ENCODE data around the gene PTPA. TPM values are rescaled to one million over a fixed set of nuclear protein-coding genes. Genes with fewer than 3 reads are reported as not detected.

The PTPA gene
- total and polyA plus RNA-seq, 2 donors (not counting 3 experiments of a cell fraction or from before 2014, with no cell fraction given) = 97.7 to 121 TPM

DNA sequence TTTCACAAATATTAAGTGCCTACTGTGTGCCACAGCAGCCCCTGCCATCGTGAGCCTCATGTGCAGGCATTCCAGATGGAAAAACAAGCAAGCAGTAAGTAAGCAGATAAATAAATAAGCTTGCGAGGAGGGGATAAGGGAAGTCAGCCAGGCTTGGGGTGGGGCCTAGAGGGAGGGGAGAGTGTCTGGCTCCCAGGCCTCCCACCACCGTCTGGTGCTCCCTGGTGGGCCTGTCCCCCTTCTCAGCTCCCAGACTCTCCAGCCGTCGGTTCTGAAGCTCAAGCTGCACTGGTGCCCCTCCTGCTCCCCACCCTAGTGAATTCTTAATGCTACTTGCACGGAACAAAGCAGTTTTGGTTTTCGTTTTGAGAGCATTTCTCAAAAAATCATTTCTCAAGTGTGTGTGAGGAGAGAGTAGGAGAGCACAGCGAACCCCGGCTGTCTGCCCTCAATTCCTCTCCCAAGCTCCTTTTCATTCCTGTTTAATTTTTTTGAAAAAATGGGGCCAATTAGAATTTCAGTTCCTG lies 73.4 kb downstream of the PTPA start:
- no peak overlapping the region for H2AFZ ChIP-seq (ENCODE audit: low read depth, low read length)
- dilution Hi-C loops (cut with MboI; ENCODE audit: extremely low pct_ligation_motif_present, low sequenced_read_pairs) (no loop called here), intact Hi-C loops (cut with micrococcal nuclease) (no loop called here)
- no peak overlapping the region for H3K27ac ChIP-seq (ENCODE audit: insufficient read depth, low read depth, low read length)
- H3K4me3 ChIP-seq (replicated peaks in 1 of 3; ENCODE audit: insufficient read depth in 1 of 3, low read depth in 1 of 3, low read length in 3 of 3) = no peak overlapping the region
- no peaks in the 10 kb centered on the region for H3K9me1 ChIP-seq (replicated peaks; ENCODE audit: control insufficient read depth, extremely low read depth, insufficient read depth, low read length)
- BruUV-seq (replicated peaks) = no TSS peak
- H3K9ac ChIP-seq (replicated peaks; ENCODE audit: extremely low read depth, insufficient read depth, low read length) = no peak overlapping the region
- POLR2A ChIA-PET = interaction anchor here (0.6 kb wide), 2 partner anchors 9 to 1874 kb away, joined by 3 read pairs; no protein-coding TSS in a partner anchor
- no peak overlapping the region for H3K4me2 ChIP-seq (ENCODE audit: insufficient read depth, low read length)
- no peaks in the 10 kb centered on the region for H3K4me1 ChIP-seq (ENCODE audit: control insufficient read depth, extremely low read depth, insufficient read depth, low read length)
- no peaks in the 10 kb centered on the region for H4K20me1 ChIP-seq (replicated peaks; ENCODE audit: control insufficient read depth, extremely low read depth, insufficient read depth, low read length)
- DNase-seq (ENCODE audit: low read depth, low spot score) (no peak), FAIRE-seq (no peak)
- CTCF ChIA-PET = interaction anchor here (1.4 to 2.6 kb wide), 5 partner anchors 10 to 44 kb away, joined by 4 to 9 read pairs (median 7); no protein-coding TSS in a partner anchor
- H3K36me3 ChIP-seq (ENCODE audit: control insufficient read depth in 2 of 2, extremely low read depth in 1 of 2, insufficient read depth in 2 of 2, low read length in 2 of 2) = no peaks in the 10 kb centered on the region
- no peaks in the 10 kb centered on the region for H3K9me3 ChIP-seq (replicated peaks; ENCODE audit: control insufficient read depth, insufficient read depth, low read length)
- H3K79me2 ChIP-seq (ENCODE audit: control insufficient read depth, insufficient read depth, low read length) = no peaks in the 10 kb centered on the region
- no peaks in the 10 kb centered on the region for H3K27me3 ChIP-seq (ENCODE audit: control insufficient read depth in 2 of 2, insufficient read depth in 2 of 2, low read length in 2 of 2)
- TF ChIP-seq JUN (IDR thresholded peaks at IDR 0.05; ENCODE audit: borderline replicate concordance, insufficient read depth, insufficient read length, low read depth) = no peak
- no peak for TF ChIP-seq FOS (IDR thresholded peaks at IDR 0.05; ENCODE audit: borderline replicate concordance, insufficient read depth, low read length)
- TF ChIP-seq GATA2 (IDR thresholded peaks at IDR 0.05; ENCODE audit: insufficient read depth, insufficient read length, low read depth, low read length) = no peak
- TF ChIP-seq, protein P1, sequence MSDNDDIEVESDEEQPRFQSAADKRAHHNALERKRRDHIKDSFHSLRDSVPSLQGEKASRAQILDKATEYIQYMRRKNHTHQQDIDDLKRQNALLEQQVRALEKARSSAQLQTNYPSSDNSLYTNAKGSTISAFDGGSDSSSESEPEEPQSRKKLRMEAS (IDR thresholded peaks at IDR 0.05; ENCODE audit: insufficient read depth, insufficient read length) = no peak
- no peak for TF ChIP-seq POLR2A (IDR thresholded peaks at IDR 0.05; ENCODE audit: low read depth, low read length)
- TF ChIP-seq POLR2AphosphoS5 (IDR thresholded peaks at IDR 0.05; ENCODE audit: insufficient read depth, low read depth, low read length) = no peak
- no peak for TF ChIP-seq MYC (IDR thresholded peaks at IDR 0.05; ENCODE audit: low read depth, low read length)
- TF ChIP-seq EZH2 (IDR thresholded peaks at IDR 0.05; ENCODE audit: borderline replicate concordance, low read depth, low read length, severe bottlenecking) = no peak
- TF ChIP-seq, protein P2, sequence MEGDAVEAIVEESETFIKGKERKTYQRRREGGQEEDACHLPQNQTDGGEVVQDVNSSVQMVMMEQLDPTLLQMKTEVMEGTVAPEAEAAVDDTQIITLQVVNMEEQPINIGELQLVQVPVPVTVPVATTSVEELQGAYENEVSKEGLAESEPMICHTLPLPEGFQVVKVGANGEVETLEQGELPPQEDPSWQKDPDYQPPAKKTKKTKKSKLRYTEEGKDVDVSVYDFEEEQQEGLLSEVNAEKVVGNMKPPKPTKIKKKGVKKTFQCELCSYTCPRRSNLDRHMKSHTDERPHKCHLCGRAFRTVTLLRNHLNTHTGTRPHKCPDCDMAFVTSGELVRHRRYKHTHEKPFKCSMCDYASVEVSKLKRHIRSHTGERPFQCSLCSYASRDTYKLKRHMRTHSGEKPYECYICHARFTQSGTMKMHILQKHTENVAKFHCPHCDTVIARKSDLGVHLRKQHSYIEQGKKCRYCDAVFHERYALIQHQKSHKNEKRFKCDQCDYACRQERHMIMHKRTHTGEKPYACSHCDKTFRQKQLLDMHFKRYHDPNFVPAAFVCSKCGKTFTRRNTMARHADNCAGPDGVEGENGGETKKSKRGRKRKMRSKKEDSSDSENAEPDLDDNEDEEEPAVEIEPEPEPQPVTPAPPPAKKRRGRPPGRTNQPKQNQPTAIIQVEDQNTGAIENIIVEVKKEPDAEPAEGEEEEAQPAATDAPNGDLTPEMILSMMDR (IDR thresholded peaks at IDR 0.05; ENCODE audit: extremely low read depth in 1 of 2, insufficient read depth in 1 of 2, low read depth in 1 of 2, low read length in 2 of 2) = no peak

Data from endothelial cell of umbilical vein (primary cell).